ENCODE results near the gene TNFSF8. TPM values are rescaled to one million over a fixed set of nuclear protein-coding genes. Genes with fewer than 3 reads are reported as not detected.

The TNFSF8 gene
- total and polyA plus RNA-seq, 2 of the 8 experiments (the other 6 are each of a cell fraction or from before 2014, with no cell fraction given), result not detected

DNA sequence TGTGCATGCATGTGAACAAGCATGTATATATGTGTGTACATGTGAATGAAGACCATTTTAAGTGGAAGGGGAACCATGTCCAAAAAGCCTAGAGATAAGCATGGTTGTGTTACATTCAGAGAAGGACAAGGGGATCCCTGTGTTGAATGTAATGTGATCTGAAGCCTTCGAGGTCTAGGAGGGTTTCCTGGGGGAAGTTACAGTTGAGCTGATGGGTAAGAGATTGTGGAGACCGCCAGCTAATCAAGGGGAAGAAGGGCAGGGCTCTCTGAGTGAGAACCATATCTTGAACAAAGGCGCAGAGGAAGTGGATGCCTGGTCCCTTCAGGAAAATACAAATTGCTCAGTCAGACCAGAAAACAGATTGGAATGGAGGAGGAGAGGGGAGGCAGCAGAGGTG is 79.1 kb downstream of the TNFSF8 start (continued):
- TF ChIP-seq POLR2AphosphoS5 (IDR thresholded peaks at IDR 0.05; ENCODE audit: low read depth, low read length) (no peak), CBX8 (IDR thresholded peaks at IDR 0.05; ENCODE audit: borderline replicate concordance, low read depth, low read length) (no peak), BCL11A (IDR thresholded peaks at IDR 0.05; ENCODE audit: low read depth in 2 of 2, low read length in 2 of 2) (no peak), SIX5 (IDR thresholded peaks at IDR 0.05; ENCODE audit: low read depth, low read length) (no peak)

Other genes starting within 250 kb of the TNFSF8 start
- gene TEX48, start 248.4 kb downstream of the TNFSF8 start, total RNA-seq (2021; fragmentation: NEBNext Ultra II Directional; extraction: Animal tissue kit (Norgen Biotek cat#: 25700)), result not detected in 2 replicates
- not detected in 2 replicates for gene TEX48, start 248.4 kb downstream of the TNFSF8 start, polyA plus RNA-seq (2011; rRNA removed)
- gene TNFSF15, start 124.6 kb downstream of the TNFSF8 start, total RNA-seq (2021; fragmentation: NEBNext Ultra II Directional; extraction: Animal tissue kit (Norgen Biotek cat#: 25700)), result 0.11 and 0.17 TPM in 2 replicates
- gene TNFSF15, start 124.6 kb downstream of the TNFSF8 start, polyA plus RNA-seq (2011; rRNA removed), result 0.06 and 0.09 TPM in 2 replicates
- 11.2 and 11.4 TPM in 2 replicates for gene TNC, start 187.6 kb upstream of the TNFSF8 start, total RNA-seq (2021; fragmentation: NEBNext Ultra II Directional; extraction: Animal tissue kit (Norgen Biotek cat#: 25700))
- gene TNC, start 187.6 kb upstream of the TNFSF8 start, polyA plus RNA-seq (2011; rRNA removed), result 5.5 and 6.2 TPM in 2 replicates

Data from H1 (cell line).